Endodermal cell (in vitro differentiated cells): ENCODE data around the gene APCDD1L. TPM values are rescaled to one million over a fixed set of nuclear protein-coding genes. Genes with fewer than 3 reads are reported as not detected.
"Not testable (repeated sequence)": the region's sequence is repeated elsewhere in the genome, so short reads cannot be mapped to it uniquely, and the experiment has no call there.

Experiments
- DNase-seq: peaks from one replicate; pipeline ENCODE4 v3.0.0-alpha.2; 2017
- H3K27ac ChIP-seq: 2 replicates; pipeline ENCODE4 v1.5.1; 2013; ENCODE audit warnings: mild to moderate bottlenecking, low read depth, low read length, moderate library complexity
- H3K27me3 ChIP-seq: 2 replicates; pipeline ENCODE4 v1.6.1; 2013; ENCODE audit warnings: mild to moderate bottlenecking, low read length, moderate library complexity; ENCODE audit not compliant: insufficient read depth, control insufficient read depth, poor library complexity, severe bottlenecking
- H3K36me3 ChIP-seq: 2 replicates; pipeline ENCODE4 v1.7.0; 2013; ENCODE audit warnings: mild to moderate bottlenecking, low read length, moderate library complexity; ENCODE audit not compliant: control insufficient read depth, insufficient read depth
- H3K4me1 ChIP-seq: one replicate; pipeline ENCODE4 v1.7.0; 2013; ENCODE audit warnings: low read length; ENCODE audit not compliant: control insufficient read depth, insufficient read depth
- H3K4me3 ChIP-seq: 2 replicates; pipeline ENCODE4 v1.5.1; 2013; ENCODE audit warnings: mild to moderate bottlenecking, low read length, moderate library complexity
- H3K9ac ChIP-seq: 2 replicates; pipeline ENCODE4 v1.6.1; 2013; ENCODE audit warnings: mild to moderate bottlenecking, low read length, moderate library complexity; ENCODE audit not compliant: poor library complexity, severe bottlenecking; ENCODE audit errors: extremely low read depth
- H3K9me3 ChIP-seq: 2 replicates; pipeline ENCODE4 v1.6.1; 2013; ENCODE audit warnings: mild to moderate bottlenecking, low read length, moderate library complexity; ENCODE audit not compliant: control insufficient read depth
- H3K27ac Mint-ChIP-seq: 2 replicates; pipeline ENCODE4 v1.8.0; 2020; ENCODE audit warnings: mixed read lengths
- H3K27me3 Mint-ChIP-seq: 2 replicates; pipeline ENCODE4 v1.8.0; 2021; ENCODE audit warnings: mild to moderate bottlenecking, mixed read lengths; ENCODE audit not compliant: insufficient read depth
- H3K36me3 Mint-ChIP-seq: 2 replicates; pipeline ENCODE4 v1.8.0; 2020; ENCODE audit warnings: low read depth, mixed read lengths
- H3K4me1 Mint-ChIP-seq: 2 replicates; pipeline ENCODE4 v1.8.0; 2020; ENCODE audit warnings: mixed read lengths
- H3K4me3 Mint-ChIP-seq: 2 replicates; pipeline ENCODE4 v1.8.0; 2020; ENCODE audit warnings: mild to moderate bottlenecking, moderate library complexity, mixed read lengths
- H3K9me3 Mint-ChIP-seq: 2 replicates; pipeline ENCODE4 v1.8.0; 2020; ENCODE audit warnings: mild to moderate bottlenecking, mixed read lengths
- WGBS, 2 experiments: methylation state at CpG; one replicate each; pipeline versions ENCODE4 v1.1.5 to v1.1.7; 2013; ENCODE audit warnings: missing lambda C conversion rate in 2 of 2, mixed read lengths in 1 of 2; ENCODE audit not compliant: insufficient coverage in 1 of 2, insufficient read length in 1 of 2; 5-methylcytosine and 5-hydroxymethylcytosine counted together
- total RNA-seq, 2 donors: library from RNA; stranded (reverse); fragmentation: NEBNext Ultra II Directional in 1 of 2; extraction: Animal tissue kit (Norgen Biotek cat#: 25700) in 1 of 2; gene quantifications; 2 replicates in 1 of 2; 3 replicates in 1 of 2; pipeline ENCODE4 v1.2.1, GENCODE V29; 2021
- TF ChIP-seq, protein P1 (sequence below): fragments of 200-600 bp; sonication (generic); conservative IDR thresholded peaks from 2 replicates; pipeline ENCODE4 v1.5.0; 2021; ENCODE audit warnings: antibody characterized with exemption, mild to moderate bottlenecking

The APCDD1L gene
- total RNA-seq, 2 donors from 2014 or later = 6.4 TPM

DNA sequence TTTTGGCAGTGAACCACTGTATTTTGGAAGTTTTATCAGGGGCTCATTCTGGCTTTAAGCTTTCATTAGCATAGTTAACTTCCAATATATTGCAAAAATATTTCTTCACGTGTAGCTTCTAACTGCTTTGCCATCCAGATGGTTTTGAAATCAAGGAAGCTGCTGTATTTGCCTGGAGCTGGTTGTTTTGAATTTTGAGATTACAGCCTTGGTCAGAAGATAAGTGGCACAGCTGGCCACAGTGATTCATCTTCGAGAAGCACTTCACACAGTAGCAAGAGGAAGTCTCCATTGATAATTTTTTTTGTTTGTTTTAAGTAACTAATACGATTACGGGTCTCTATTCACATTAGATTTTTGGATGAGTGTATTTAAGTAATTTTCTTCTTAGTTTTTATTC, 3.8 kb downstream of the APCDD1L start:
- H3K27ac ChIP-seq = no peak overlapping the region
- H3K9me3 Mint-ChIP-seq = no peaks in the 10 kb centered on the region
- no peak overlapping the region for H3K27ac Mint-ChIP-seq

DNA sequence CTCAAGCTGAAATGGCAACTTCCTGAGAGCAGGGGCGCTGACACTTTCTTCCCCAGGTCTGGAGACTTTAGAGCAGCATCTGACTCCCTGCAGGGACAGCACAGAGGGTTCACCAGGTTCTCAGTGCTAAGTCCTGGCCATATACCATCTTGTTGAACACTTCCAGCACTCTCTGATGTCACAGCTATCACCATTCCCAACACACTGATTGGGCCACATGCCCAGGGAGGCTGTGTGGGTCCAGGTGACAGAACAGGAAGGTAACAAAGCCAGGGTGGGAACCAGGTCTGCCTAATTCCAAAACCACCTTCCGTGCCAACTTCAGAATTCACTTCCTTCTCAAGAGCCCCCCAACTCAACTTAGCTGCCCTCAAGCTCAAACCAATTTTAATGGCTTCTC, 4.3 kb downstream of the APCDD1L start:
- no peak for DNase-seq
- H3K4me3 Mint-ChIP-seq = no peak overlapping the region
- Histone ChIP-seq H3K9me3 (peaks cover 19% of the 10 kb centered on the region), H3K4me1 (peaks cover 3% of the 10 kb centered on the region), H3K27me3 (peaks cover 39% of the 10 kb centered on the region), H3K36me3 (no peaks in the 10 kb centered on the region), H3K4me3 (no peak overlapping the region), H3K27ac (no peak overlapping the region), H3K9ac (no peak overlapping the region)
- H3K27ac Mint-ChIP-seq = no peak overlapping the region
- H3K4me1 Mint-ChIP-seq = peaks cover 18% of the 10 kb centered on the region
- TF ChIP-seq, protein P1, sequence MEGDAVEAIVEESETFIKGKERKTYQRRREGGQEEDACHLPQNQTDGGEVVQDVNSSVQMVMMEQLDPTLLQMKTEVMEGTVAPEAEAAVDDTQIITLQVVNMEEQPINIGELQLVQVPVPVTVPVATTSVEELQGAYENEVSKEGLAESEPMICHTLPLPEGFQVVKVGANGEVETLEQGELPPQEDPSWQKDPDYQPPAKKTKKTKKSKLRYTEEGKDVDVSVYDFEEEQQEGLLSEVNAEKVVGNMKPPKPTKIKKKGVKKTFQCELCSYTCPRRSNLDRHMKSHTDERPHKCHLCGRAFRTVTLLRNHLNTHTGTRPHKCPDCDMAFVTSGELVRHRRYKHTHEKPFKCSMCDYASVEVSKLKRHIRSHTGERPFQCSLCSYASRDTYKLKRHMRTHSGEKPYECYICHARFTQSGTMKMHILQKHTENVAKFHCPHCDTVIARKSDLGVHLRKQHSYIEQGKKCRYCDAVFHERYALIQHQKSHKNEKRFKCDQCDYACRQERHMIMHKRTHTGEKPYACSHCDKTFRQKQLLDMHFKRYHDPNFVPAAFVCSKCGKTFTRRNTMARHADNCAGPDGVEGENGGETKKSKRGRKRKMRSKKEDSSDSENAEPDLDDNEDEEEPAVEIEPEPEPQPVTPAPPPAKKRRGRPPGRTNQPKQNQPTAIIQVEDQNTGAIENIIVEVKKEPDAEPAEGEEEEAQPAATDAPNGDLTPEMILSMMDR = no peak
- 87 to 88% methylated on average over 1 to 2 of the region's 2 CpGs for WGBS, 2 experiments
- H3K36me3 Mint-ChIP-seq = no peaks in the 10 kb centered on the region
- H3K27me3 Mint-ChIP-seq = peaks cover 38% of the 10 kb centered on the region
- H3K9me3 Mint-ChIP-seq = no peaks in the 10 kb centered on the region

More for the DNA sequence above, 3.8 kb downstream of the APCDD1L start:
- Histone ChIP-seq H3K4me1 (peaks cover 3% of the 10 kb centered on the region), H3K4me3 (no peak overlapping the region), H3K9me3 (peaks cover 15% of the 10 kb centered on the region), H3K36me3 (no peaks in the 10 kb centered on the region), H3K9ac (no peak overlapping the region), H3K27me3 (peaks cover 44% of the 10 kb centered on the region)
- TF ChIP-seq, protein P1 = no peak
- Mint-ChIP-seq H3K36me3 (no peaks in the 10 kb centered on the region), H3K4me1 (peaks cover 19% of the 10 kb centered on the region), H3K4me3 (no peak overlapping the region), H3K27me3 (peaks cover 40% of the 10 kb centered on the region)
- 68 to 80% methylated on average over 2 to 4 of the region's 4 CpGs for WGBS, 2 experiments
- no peak for DNase-seq

DNA sequence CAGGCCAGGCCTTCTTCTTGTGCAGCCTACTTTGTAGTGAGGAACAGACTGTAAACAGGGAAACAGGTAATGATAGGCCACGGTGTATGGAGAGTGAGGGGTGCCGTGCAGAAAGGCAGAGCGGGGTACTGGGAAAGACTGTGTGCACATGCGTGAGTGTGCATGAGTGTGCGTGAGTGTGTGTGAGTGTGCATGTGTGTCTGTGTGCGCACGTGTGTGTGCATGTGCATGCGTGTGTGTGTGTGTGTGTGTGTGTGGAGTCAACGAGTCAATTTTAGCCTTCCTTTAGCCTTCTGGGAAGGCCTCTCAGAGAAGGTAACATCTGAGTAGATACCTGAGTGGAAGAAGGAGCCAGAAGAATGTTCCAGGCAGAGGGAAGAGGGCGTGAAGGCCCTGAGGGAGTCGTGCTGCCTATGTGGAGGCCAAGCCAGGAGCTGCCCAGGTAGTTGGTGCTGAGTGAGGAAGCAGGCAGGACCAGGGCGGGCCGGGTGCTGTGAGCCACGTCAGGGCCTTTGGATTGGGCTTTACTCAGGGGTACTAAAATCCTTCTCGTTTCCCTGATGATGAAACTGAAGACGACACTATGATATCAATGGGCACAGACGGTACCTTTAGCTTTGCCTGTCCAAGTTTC, 6.3 kb downstream of the APCDD1L start:
- WGBS, 2 experiments = 92 to 96% methylated on average over 10 to 17 of the region's 17 CpGs
- Mint-ChIP-seq H3K27me3 (peaks cover 22% of the 10 kb centered on the region), H3K4me1 (peaks cover 11% of the 10 kb centered on the region), H3K4me3 (no peak overlapping the region), H3K36me3 (peaks cover 3% of the 10 kb centered on the region), H3K27ac (no peak overlapping the region), H3K9me3 (peaks cover 10% of the 10 kb centered on the region)
- Histone ChIP-seq H3K4me3 (no peak overlapping the region), H3K4me1 (no peaks in the 10 kb centered on the region), H3K36me3 (no peaks in the 10 kb centered on the region), H3K27ac (no peak overlapping the region), H3K9me3 (peaks cover 38% of the 10 kb centered on the region), H3K9ac (no peak overlapping the region), H3K27me3 (peaks cover 19% of the 10 kb centered on the region)
- TF ChIP-seq, protein P1 = no peak
- no peak for DNase-seq

DNA sequence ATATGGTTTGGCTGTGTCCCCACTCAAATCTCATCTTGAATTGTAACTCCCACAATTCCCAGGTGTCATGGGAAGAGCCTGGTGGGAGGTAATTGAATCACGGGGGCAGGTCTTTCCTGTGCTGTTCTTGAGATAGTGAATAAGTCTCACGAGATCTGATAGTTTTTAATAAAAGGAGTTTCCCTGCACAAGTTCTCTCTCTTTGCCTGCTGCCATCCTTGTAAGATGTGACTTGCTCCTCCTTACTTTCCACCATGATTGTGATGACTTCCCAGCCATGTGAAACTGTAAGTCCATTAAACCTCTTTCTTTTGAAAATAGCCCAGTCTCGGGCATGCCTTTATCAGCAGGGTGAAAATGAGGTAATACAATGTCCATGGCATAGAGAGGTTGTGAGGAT, 8.2 kb downstream of the APCDD1L start:
- Mint-ChIP-seq H3K36me3 (peaks cover 13% of the 10 kb centered on the region), H3K9me3 (peaks cover 23% of the 10 kb centered on the region)
- not testable (repeated sequence) for H3K27me3 ChIP-seq, H3K9ac ChIP-seq, H3K27ac ChIP-seq, H3K36me3 ChIP-seq, DNase-seq, H3K4me1 Mint-ChIP-seq, H3K27ac Mint-ChIP-seq, H3K4me3 Mint-ChIP-seq, H3K27me3 Mint-ChIP-seq, H3K4me1 ChIP-seq, H3K4me3 ChIP-seq
- H3K9me3 ChIP-seq = peaks cover 43% of the 10 kb centered on the region
- WGBS, 2 experiments = 85 to 89% methylated on average over 2 to 3 of the region's 3 CpGs
